ENCODE results near the gene BEX4. TPM values are rescaled to one million over a fixed set of nuclear protein-coding genes. Genes with fewer than 3 reads are reported as not detected.

The BEX4 gene
- total and polyA plus RNA-seq, 7 experiments from 2014 or later, result 8.8 to 120 (median 45.7) TPM

DNA sequence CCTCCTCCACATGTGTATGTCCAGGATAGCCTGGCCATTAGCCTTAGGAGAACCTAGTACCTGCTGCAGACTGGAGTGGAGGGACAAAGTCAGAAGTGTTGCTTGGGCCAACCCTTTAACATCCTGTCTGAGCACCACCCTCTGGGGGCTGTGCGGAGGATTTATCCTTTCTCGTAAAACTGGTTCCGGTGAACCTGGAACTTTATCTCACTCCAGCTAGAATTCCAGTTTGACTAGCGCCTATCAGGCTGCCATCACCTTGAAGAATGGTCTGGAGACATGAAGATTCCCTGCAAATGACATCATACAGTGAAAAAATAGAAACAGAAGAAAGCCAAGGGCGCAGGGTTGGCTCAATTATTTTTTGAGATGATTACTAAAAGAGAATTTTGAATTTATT, 36.1 kb downstream of the BEX4 start:
- H3K36me3 ChIP-seq (ENCODE audit: control insufficient read depth in 2 of 3, insufficient read depth in 3 of 3, low read length in 3 of 3), result no peaks in the 10 kb centered on the region
- intact Hi-C loops (cut with micrococcal nuclease), result loop anchor here in 1 of 2 donors (10.0 kb wide), 2 partner anchors 94 to 434 kb away; partner anchors contain the start of gene MORF4L2
- H3K4me1 Mint-ChIP-seq, result peaks cover 12 to 36% (median 20%) of the 10 kb centered on the region in 7 donors
- ChIA-PET POLR2A (interaction anchor here (0.8 to 1.1 kb wide), 2 partner anchors 20 to 36 kb away, joined by 3 read pairs; no protein-coding TSS in a partner anchor), CTCF (no interaction called here)
- no peak for DNase-seq
- no peak for ATAC-seq
- H3K9me3 Mint-ChIP-seq, result no peaks in the 10 kb centered on the region
- no peaks in the 10 kb centered on the region for H3K27me3 ChIP-seq (ENCODE audit: control insufficient read depth in 2 of 2, insufficient read depth in 2 of 2, low read length in 2 of 2)
- H3K27me3 Mint-ChIP-seq, result peaks cover 0 to 5% (median 0%) of the 10 kb centered on the region in 5 donors
- no peaks in the 10 kb centered on the region for H3K4me1 ChIP-seq (ENCODE audit: control insufficient read depth in 2 of 2, insufficient read depth in 2 of 2, low read length in 2 of 2)
- H3K9me3 ChIP-seq (ENCODE audit: control insufficient read depth in 2 of 3, low read length in 3 of 3), result no peaks in the 10 kb centered on the region
- H3K4me3 Mint-ChIP-seq, result no peak overlapping the region
- H3K36me3 Mint-ChIP-seq, result peaks cover 0 to 5% (median 0%) of the 10 kb centered on the region in 5 donors
- H3K27ac Mint-ChIP-seq, result peak overlapping the region in 2 of 9 donors; percentile 50 to 52
- H3K27ac ChIP-seq (ENCODE audit: low read depth, low read length), result no peak overlapping the region
- no peak overlapping the region for H3K4me3 ChIP-seq (ENCODE audit: low read length)

DNA sequence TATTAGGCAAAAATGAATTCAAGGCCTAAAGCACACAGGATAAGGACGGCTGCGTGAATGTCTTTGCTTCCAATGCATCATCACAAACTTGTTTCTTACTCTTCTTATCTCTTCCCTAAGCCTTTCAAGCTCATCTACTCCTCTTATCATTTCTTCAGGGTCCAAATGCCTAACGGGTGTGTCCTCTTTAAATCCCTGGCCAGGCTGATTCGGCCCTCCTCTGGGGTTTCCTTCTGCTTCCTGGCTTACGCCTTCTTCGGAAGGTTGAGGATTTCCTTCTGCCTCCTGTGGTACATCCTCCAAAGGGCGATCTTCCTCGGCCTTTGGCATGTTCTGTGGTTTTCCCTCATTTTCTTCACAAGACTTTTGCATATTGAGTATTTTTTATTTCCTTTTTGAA, 38.7 kb downstream of the BEX4 start:
- ATAC-seq (no peak), DNase-seq (no peak)
- no peaks in the 10 kb centered on the region for H3K27me3 ChIP-seq (ENCODE audit: control insufficient read depth in 2 of 2, insufficient read depth in 2 of 2, low read length in 2 of 2)
- peaks cover 0 to 5% (median 0%) of the 10 kb centered on the region in 5 donors for H3K36me3 Mint-ChIP-seq
- POLR2A ChIA-PET, result interaction anchor here (0.6 to 1.4 kb wide), 4 partner anchors 38 to 213 kb away, joined by 3 read pairs; no protein-coding TSS in a partner anchor
- peak overlapping the region; percentile 87 to 97 (median 94) for H3K27ac Mint-ChIP-seq
- H3K4me1 Mint-ChIP-seq, result peaks cover 12 to 35% (median 20%) of the 10 kb centered on the region in 7 donors
- H3K36me3 ChIP-seq (ENCODE audit: control insufficient read depth in 2 of 3, insufficient read depth in 3 of 3, low read length in 3 of 3), result no peaks in the 10 kb centered on the region
- no peaks in the 10 kb centered on the region for H3K4me1 ChIP-seq (ENCODE audit: control insufficient read depth in 2 of 2, insufficient read depth in 2 of 2, low read length in 2 of 2)
- intact Hi-C loops (cut with micrococcal nuclease), result loop anchor here (1.0 to 10.0 kb wide), 4 partner anchors 38 to 431 kb away; partner anchors contain the start of genes BEX4 (in 2 of the 2) and MORF4L2 (in 1 of the 2)
- H3K9me3 ChIP-seq (ENCODE audit: control insufficient read depth in 2 of 3, low read length in 3 of 3), result no peaks in the 10 kb centered on the region
- H3K27me3 Mint-ChIP-seq, result peaks cover 0 to 6% (median 0%) of the 10 kb centered on the region in 5 donors
- H3K9me3 Mint-ChIP-seq, result no peaks in the 10 kb centered on the region
- H3K4me3 Mint-ChIP-seq, result peak overlapping the region; percentile 92 to 98 (median 96)
- peak overlapping the region; percentile 85 for H3K27ac ChIP-seq (ENCODE audit: low read depth, low read length)
- CTCF ChIA-PET, result interaction anchor here (0.7 to 1.5 kb wide), 2 partner anchors 210 to 218 kb away, joined by 3 to 5 read pairs; no protein-coding TSS in a partner anchor
- peak overlapping the region; percentile 85 for H3K4me3 ChIP-seq (ENCODE audit: low read length)

GRCh38 chrX:103254171-103254824, 39.4 kb downstream of the BEX4 start:
- CTCF ChIA-PET, result no interaction called here

DNA sequence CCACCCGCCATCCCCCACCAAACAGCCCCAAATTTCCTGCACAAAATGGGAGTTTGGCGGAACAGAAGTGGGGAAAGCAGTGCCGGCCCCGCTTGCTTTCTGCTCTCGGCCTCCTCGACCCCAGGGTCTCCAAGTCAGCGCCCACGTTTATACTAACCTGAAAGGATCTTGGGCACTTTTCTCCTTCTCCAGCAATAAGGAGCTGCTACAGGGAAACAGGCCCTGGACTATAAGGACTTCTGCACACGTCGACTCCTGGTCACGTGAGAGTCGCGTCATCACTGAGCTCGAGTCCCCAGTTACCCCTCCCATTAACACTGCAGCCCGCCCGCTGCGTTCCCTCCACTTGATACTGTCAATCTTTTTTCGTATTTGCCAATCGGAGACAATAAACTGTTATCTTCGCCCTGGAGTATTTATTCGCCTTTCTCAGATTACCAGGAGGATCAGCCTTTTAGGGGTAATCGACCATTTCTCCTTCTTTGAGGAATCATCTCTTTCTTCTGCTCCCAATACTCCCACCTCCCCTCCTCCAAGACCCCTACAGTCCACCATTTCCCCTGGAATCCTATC, 40.1 kb downstream of the BEX4 start, which contains the start of gene TCEAL8:
Gene TCEAL8, minus strand, starts transcription at position 235 of the 573 bp plus-strand sequence. CDS start 1,176 bp downstream, outside the sequence.
- Mint-ChIP-seq H3K27me3 (peaks cover 0 to 11% (median 0%) of the 10 kb centered on the region in 5 donors), H3K9me3 (no peaks in the 10 kb centered on the region), H3K4me1 (peaks cover 12 to 33% (median 20%) of the 10 kb centered on the region in 7 donors), H3K36me3 (peaks cover 0 to 5% (median 0%) of the 10 kb centered on the region in 5 donors), H3K4me3 (peak within 1 kb of the TSS; percentile 92 to 98 (median 96)), H3K27ac (peak within 1 kb of the TSS; percentile 87 to 97 (median 94))
- H3K9me3 ChIP-seq (ENCODE audit: control insufficient read depth in 2 of 3, low read length in 3 of 3), result no peaks in the 10 kb centered on the region
- H3K27me3 ChIP-seq (ENCODE audit: control insufficient read depth in 2 of 2, insufficient read depth in 2 of 2, low read length in 2 of 2), result no peaks in the 10 kb centered on the region
- ATAC-seq (peak; percentile 94), DNase-seq (peak in 8 of 9 donors; percentile 28 to 66 (median 47))
- ChIA-PET CTCF (no interaction called here), POLR2A (interaction anchor here (0.7 to 0.8 kb wide), 3 partner anchors 57 to 206 kb away, joined by 3 to 4 read pairs (median 3); no protein-coding TSS in a partner anchor)
- H3K36me3 ChIP-seq (ENCODE audit: control insufficient read depth in 2 of 3, insufficient read depth in 3 of 3, low read length in 3 of 3), result no peaks in the 10 kb centered on the region
- peak within 1 kb of the TSS; percentile 85 for H3K27ac ChIP-seq (ENCODE audit: low read depth, low read length)
- peak within 1 kb of the TSS; percentile 85 for H3K4me3 ChIP-seq (ENCODE audit: low read length)
- no peaks in the 10 kb centered on the region for H3K4me1 ChIP-seq (ENCODE audit: control insufficient read depth in 2 of 2, insufficient read depth in 2 of 2, low read length in 2 of 2)
- intact Hi-C loops (cut with micrococcal nuclease), result loop anchor here (1.0 to 10.0 kb wide), 6 partner anchors 40 to 430 kb away; partner anchors contain the start of genes BEX4 (in 2 of the 2) and MORF4L2 (in 1 of the 2)

More at GRCh38 chrX:103254171-103254824, 39.4 kb downstream of the BEX4 start:
- Mint-ChIP-seq H3K27me3 (peaks cover 0 to 9% (median 0%) of the 10 kb centered on the region in 5 donors), H3K4me3 (peak overlapping the region; percentile 92 to 98 (median 96)), H3K4me1 (peaks cover 12 to 33% (median 20%) of the 10 kb centered on the region in 7 donors), H3K27ac (peak overlapping the region; percentile 87 to 97 (median 94)), H3K9me3 (no peaks in the 10 kb centered on the region), H3K36me3 (peaks cover 0 to 5% (median 0%) of the 10 kb centered on the region in 5 donors)
- DNase-seq (peak in 7 of 9 donors; percentile 7 to 35 (median 13)), ATAC-seq (peak; percentile 34)
- H3K27ac ChIP-seq (ENCODE audit: low read depth, low read length), result peak overlapping the region; percentile 85
- no peaks in the 10 kb centered on the region for H3K9me3 ChIP-seq (ENCODE audit: control insufficient read depth in 2 of 3, low read length in 3 of 3)
- no peaks in the 10 kb centered on the region for H3K27me3 ChIP-seq (ENCODE audit: control insufficient read depth in 2 of 2, insufficient read depth in 2 of 2, low read length in 2 of 2)
- H3K4me3 ChIP-seq (ENCODE audit: low read length), result peak overlapping the region; percentile 85
- no peaks in the 10 kb centered on the region for H3K4me1 ChIP-seq (ENCODE audit: control insufficient read depth in 2 of 2, insufficient read depth in 2 of 2, low read length in 2 of 2)
- intact Hi-C loops (cut with micrococcal nuclease), result loop anchor here (1.0 to 10.0 kb wide), 4 partner anchors 39 to 431 kb away; partner anchors contain the start of genes BEX4 (in 2 of the 2) and MORF4L2 (in 1 of the 2)
- POLR2A ChIA-PET, result interaction anchor here (0.6 to 1.4 kb wide), 4 partner anchors 121 to 212 kb away, joined by 3 read pairs; no protein-coding TSS in a partner anchor
- no peaks in the 10 kb centered on the region for H3K36me3 ChIP-seq (ENCODE audit: control insufficient read depth in 2 of 3, insufficient read depth in 3 of 3, low read length in 3 of 3)

DNA sequence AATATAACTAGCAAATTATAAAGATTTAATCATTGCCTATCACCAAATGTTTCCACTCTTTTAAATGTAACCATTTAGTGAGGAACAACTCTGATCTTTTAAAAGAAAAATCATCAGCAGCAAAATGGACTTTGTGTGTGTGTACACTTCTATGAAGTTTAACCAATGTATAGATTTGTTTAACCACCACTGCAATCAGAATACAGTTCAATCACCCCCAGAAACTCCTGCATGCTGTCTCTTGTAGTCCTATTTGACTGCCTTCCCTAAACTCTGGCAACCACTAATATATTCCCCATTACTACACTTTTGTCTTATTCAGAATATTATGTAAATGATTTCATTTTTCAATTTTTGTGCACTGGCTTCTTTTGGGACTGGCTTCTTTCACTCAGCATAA, 41.7 kb downstream of the BEX4 start:
- Mint-ChIP-seq H3K36me3 (peaks cover 0 to 5% (median 0%) of the 10 kb centered on the region in 5 donors), H3K27ac (no peak overlapping the region), H3K4me3 (no peak overlapping the region), H3K27me3 (peaks cover 0 to 18% (median 0%) of the 10 kb centered on the region in 5 donors), H3K9me3 (no peaks in the 10 kb centered on the region), H3K4me1 (peaks cover 12 to 33% (median 20%) of the 10 kb centered on the region in 7 donors)
- Histone ChIP-seq H3K9me3 (ENCODE audit: control insufficient read depth in 2 of 3, low read length in 3 of 3) (no peaks in the 10 kb centered on the region), H3K4me1 (ENCODE audit: control insufficient read depth in 2 of 2, insufficient read depth in 2 of 2, low read length in 2 of 2) (no peaks in the 10 kb centered on the region), H3K4me3 (ENCODE audit: low read length) (no peak overlapping the region), H3K27me3 (ENCODE audit: control insufficient read depth in 2 of 2, insufficient read depth in 2 of 2, low read length in 2 of 2) (no peaks in the 10 kb centered on the region), H3K27ac (ENCODE audit: low read depth, low read length) (no peak overlapping the region), H3K36me3 (ENCODE audit: control insufficient read depth in 2 of 3, insufficient read depth in 3 of 3, low read length in 3 of 3) (no peaks in the 10 kb centered on the region)
- CTCF ChIA-PET, result no interaction called here
- no peak for ATAC-seq
- no peak for DNase-seq
- POLR2A ChIA-PET, result no interaction called here
- intact Hi-C loops (cut with micrococcal nuclease), result loop anchor here (5.0 to 10.0 kb wide), 3 partner anchors 51 to 428 kb away; partner anchors contain the start of gene MORF4L2 (in 1 of the 2)

DNA sequence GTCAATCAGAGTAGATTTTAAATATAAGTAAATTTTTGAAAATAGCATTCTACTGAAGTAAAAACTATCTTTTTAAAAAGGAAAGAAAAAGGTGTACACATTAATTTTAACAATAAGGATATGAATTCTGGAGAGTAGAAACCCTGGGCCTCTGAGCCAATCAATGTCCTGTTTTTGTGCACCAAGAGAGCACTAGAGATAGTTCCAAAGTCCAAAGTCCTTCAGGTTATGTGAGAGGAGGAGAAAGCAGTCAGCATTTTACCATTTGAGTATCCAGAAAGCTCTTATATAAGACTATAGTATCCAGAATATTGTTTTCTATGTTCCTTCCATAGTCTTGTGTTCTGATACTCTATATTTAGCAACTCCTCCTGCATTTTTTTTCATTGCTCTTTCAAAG, 43.4 kb downstream of the BEX4 start:
- Mint-ChIP-seq H3K27me3 (peaks cover 0 to 27% (median under 1%) of the 10 kb centered on the region in 5 donors), H3K4me3 (no peak overlapping the region), H3K27ac (no peak overlapping the region), H3K9me3 (peaks cover 0 to 1% (median 0%) of the 10 kb centered on the region in 11 donors), H3K4me1 (peaks cover 11 to 23% (median 19%) of the 10 kb centered on the region in 7 donors), H3K36me3 (peaks cover 0 to 5% (median 0%) of the 10 kb centered on the region in 5 donors)
- ATAC-seq, result no peak
- H3K27me3 ChIP-seq (ENCODE audit: control insufficient read depth in 2 of 2, insufficient read depth in 2 of 2, low read length in 2 of 2), result no peaks in the 10 kb centered on the region
- H3K27ac ChIP-seq (ENCODE audit: low read depth, low read length), result no peak overlapping the region
- intact Hi-C loops (cut with micrococcal nuclease), result loop anchor here (5.0 to 10.0 kb wide), 3 partner anchors 49 to 427 kb away; partner anchors contain the start of gene MORF4L2 (in 1 of the 2)
- H3K4me1 ChIP-seq (ENCODE audit: control insufficient read depth in 2 of 2, insufficient read depth in 2 of 2, low read length in 2 of 2), result no peaks in the 10 kb centered on the region
- H3K36me3 ChIP-seq (ENCODE audit: control insufficient read depth in 2 of 3, insufficient read depth in 3 of 3, low read length in 3 of 3), result no peaks in the 10 kb centered on the region
- DNase-seq, result no peak
- POLR2A ChIA-PET, result interaction anchor here (0.8 to 1.1 kb wide), 2 partner anchors 202 to 223 kb away, joined by 3 to 4 read pairs; no protein-coding TSS in a partner anchor
- no peak overlapping the region for H3K4me3 ChIP-seq (ENCODE audit: low read length)
- no peaks in the 10 kb centered on the region for H3K9me3 ChIP-seq (ENCODE audit: control insufficient read depth in 2 of 3, low read length in 3 of 3)
- CTCF ChIA-PET, result interaction anchor here (1.2 kb wide), 1 partner anchor 9 kb away, joined by 3 read pairs; no protein-coding TSS in a partner anchor

All from naive thymus-derived CD4-positive, alpha-beta T cell (primary cell).